SIG-M5 (cell line): Measurements from ENCODE around the gene ITPR3.

ENCODE experiments used
- DNase-seq: peaks from one replicate; lab custom pipeline; 2025; lab: John Stamatoyannopoulos, UW

The ITPR3 gene

GRCh38 chr6:33638556-33638955 is 17.4 kb downstream of the ITPR3 start:
- no peak for DNase-seq

- DNase-seq, result no peak
These were observed 18.4 kb downstream of the ITPR3 start for GRCh38 chr6:33639559-33639958.

- DNase-seq, result no peak
These were observed 19.2 kb downstream of the ITPR3 start for GRCh38 chr6:33640361-33640760.

GRCh38 chr6:33641144-33641543 is 20.0 kb downstream of the ITPR3 start:
- DNase-seq, result no peak

- DNase-seq, result no peak
These were observed 20.5 kb downstream of the ITPR3 start for GRCh38 chr6:33641602-33642001.

GRCh38 chr6:33642897-33643296 is 21.8 kb downstream of the ITPR3 start:
- DNase-seq, result no peak

- DNase-seq, result no peak
These were observed 30.3 kb downstream of the ITPR3 start for GRCh38 chr6:33651403-33651802.

- no peak for DNase-seq
These were observed 30.9 kb downstream of the ITPR3 start for GRCh38 chr6:33652002-33652401.

- no peak for DNase-seq
These were observed 33.9 kb downstream of the ITPR3 start for GRCh38 chr6:33654831-33655554.

GRCh38 chr6:33656844-33657243 is 35.7 kb downstream of the ITPR3 start:
- DNase-seq, result no peak

GRCh38 chr6:33658982-33659689 is 38.0 kb downstream of the ITPR3 start:
- DNase-seq, result no peak

- DNase-seq, result no peak
These were observed 38.9 kb downstream of the ITPR3 start for GRCh38 chr6:33659986-33660385.

- DNase-seq, result no peak
These were observed 40.1 kb downstream of the ITPR3 start for GRCh38 chr6:33661106-33661838.

- no peak for DNase-seq
These were observed 41.2 kb downstream of the ITPR3 start for GRCh38 chr6:33662318-33662717.

GRCh38 chr6:33663028-33663427 is 41.9 kb downstream of the ITPR3 start:
- DNase-seq, result no peak

GRCh38 chr6:33663727-33664449 is 42.8 kb downstream of the ITPR3 start:
- no peak for DNase-seq

GRCh38 chr6:33664506-33665057 is 43.5 kb downstream of the ITPR3 start:
- DNase-seq, result no peak

GRCh38 chr6:33665957-33666356 is 44.8 kb downstream of the ITPR3 start:
- no peak for DNase-seq

- no peak for DNase-seq
These were observed 46.0 kb downstream of the ITPR3 start for GRCh38 chr6:33667072-33667471.

- DNase-seq, result no peak
These were observed 46.7 kb downstream of the ITPR3 start for GRCh38 chr6:33667776-33668175.

- no peak for DNase-seq
These were observed 47.2 kb downstream of the ITPR3 start for GRCh38 chr6:33668328-33668727.

GRCh38 chr6:33668914-33669313 is 47.8 kb downstream of the ITPR3 start:
- no peak for DNase-seq
